Activated CD4-positive, alpha-beta T cell treated with anti-CD3 and anti-CD28 coated beads, Interleukin-2, amount 50 U/mL, for 16 hours (primary cell): ENCODE measurements around the gene BPIFB2.
"Not testable (repeated sequence)": the region's sequence is repeated elsewhere in the genome, so short reads cannot be mapped to it uniquely, and the experiment has no call there.

Experiments
- DNase-seq: peaks from one replicate; pipeline ENCODE4 v3.0.0-alpha.2; 2020

The BPIFB2 gene, protein sequence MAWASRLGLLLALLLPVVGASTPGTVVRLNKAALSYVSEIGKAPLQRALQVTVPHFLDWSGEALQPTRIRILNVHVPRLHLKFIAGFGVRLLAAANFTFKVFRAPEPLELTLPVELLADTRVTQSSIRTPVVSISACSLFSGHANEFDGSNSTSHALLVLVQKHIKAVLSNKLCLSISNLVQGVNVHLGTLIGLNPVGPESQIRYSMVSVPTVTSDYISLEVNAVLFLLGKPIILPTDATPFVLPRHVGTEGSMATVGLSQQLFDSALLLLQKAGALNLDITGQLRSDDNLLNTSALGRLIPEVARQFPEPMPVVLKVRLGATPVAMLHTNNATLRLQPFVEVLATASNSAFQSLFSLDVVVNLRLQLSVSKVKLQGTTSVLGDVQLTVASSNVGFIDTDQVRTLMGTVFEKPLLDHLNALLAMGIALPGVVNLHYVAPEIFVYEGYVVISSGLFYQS

DNA sequence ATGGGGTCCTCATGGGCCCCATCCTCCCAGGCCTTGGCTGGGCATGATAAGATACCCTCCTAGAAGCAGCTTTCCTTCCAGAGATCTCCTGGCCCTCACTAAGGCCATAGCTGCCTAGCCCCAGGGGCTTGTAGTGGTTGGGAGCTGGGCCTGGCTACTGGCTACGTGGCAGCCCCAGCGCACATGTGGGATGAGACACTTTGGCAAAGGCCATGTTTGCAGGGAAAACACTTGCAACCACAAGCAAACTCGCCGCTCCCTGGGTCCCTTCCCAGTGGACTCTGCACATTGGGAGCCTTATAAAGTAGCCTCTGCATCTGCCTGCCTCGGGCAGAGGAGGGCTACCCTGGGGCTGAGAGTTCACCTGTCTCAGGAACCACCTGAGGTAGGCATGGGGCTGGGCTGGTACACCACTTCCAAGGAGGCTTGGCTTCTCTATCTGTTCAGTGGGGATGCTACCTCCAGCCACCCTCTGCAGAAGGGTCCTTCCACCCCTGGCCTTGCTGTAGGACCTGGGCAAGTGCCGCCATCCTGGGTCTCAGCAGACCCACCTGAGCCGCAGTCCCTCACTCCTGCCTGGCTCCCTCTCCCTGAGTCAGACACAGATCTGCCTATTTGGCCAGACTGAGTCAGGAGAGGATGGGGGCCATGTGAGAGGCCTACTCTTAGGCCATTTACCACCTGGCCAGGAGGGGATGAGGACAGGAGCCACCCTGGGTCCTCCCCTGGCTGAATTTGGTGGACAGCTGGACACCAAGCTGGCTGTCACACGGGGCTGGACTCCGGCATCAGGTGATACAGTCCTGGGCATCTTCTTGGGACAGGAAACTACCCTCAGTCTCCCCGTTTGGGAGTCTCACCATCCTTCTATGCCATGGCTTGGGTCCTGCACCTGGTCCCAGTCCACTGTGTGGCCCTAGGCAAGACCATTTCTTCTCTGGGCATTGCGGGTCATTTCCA lies at the start of gene BPIFB2:
Gene BPIFB2, plus strand, starts transcription at position 329 of the 960 bp plus-strand sequence. CDS start 871 bp downstream, outside the sequence.
- DNase-seq: no peak

DNA sequence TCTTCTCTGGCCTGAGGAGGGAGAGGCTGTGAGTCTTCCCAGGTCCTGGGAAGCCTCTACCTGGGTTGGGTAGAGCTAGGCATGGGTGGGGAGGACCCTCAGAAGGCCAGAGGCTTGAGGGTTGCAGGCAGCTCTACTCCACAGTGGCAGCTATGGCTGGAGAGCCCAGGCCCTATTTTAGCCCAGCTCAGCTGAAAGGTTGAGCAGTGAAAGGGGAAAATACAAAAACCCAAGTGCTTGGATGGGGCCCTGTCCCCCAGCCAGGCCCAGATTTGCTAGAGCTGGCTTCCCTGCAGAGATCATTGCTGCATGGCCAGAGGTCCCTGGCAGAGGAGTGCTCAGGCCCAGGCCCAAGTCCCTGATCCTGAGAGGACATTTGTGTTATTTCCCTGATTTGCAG lies 48.9 kb upstream of the BPIFB2 start:
- DNase-seq: no peak

DNA sequence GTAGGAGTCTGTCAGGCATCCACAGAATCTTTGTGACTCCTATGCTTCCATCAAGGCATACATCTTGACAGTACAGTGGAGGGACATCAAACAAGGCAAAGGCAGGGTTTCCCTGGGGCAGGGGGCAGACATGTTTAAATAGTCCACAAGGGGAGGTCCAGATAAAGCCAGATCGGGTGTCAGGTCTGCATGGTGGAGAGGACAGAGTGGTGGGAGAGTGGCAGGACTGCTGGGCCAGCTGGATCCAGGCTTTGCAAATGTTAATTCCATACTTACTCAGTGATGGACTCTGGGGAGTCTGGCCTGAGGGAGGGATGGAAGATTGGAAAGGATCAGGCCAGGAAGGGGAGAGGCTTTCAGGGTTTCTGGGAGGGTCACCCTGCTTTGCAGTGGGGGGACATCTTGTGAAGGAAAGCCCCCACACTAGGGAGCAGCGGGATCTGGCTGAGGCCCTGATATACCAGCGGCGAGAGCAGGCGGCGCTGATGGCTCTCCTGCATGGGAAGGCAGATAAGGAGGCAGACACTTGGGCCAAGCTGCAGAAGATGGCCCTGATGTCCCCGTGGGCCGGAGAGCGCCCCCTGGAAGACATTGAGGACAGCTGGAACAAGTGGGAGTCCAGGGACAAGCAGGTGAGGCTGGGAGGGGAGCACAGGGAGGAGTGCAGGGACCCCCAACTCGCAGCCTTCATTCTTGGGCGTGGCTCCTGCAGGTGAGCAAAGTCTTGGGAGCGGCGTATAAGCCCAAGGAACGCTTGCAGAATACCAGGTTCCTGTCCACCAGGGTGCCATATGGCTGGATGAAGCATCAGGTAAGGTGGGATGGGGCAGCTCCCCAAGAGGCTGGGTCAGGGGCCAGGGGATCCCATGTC lies 47.9 kb upstream of the BPIFB2 start:
- no peak for DNase-seq

DNA sequence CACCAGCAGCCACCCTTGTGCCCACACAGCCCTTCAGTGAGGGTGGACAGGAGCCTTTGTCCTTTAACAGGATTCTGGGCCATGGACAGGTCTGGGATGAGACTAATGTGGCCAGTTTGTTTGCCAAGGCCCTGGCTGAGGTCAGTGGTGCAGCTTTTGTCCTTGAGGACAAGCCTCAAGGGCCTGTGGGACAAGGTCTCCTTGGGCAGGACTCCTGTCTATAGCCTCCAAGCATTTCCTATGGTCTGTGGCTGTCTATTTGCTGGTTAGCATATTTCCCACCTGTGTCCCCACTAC lies 47.3 kb upstream of the BPIFB2 start:
- no peak for DNase-seq

DNA sequence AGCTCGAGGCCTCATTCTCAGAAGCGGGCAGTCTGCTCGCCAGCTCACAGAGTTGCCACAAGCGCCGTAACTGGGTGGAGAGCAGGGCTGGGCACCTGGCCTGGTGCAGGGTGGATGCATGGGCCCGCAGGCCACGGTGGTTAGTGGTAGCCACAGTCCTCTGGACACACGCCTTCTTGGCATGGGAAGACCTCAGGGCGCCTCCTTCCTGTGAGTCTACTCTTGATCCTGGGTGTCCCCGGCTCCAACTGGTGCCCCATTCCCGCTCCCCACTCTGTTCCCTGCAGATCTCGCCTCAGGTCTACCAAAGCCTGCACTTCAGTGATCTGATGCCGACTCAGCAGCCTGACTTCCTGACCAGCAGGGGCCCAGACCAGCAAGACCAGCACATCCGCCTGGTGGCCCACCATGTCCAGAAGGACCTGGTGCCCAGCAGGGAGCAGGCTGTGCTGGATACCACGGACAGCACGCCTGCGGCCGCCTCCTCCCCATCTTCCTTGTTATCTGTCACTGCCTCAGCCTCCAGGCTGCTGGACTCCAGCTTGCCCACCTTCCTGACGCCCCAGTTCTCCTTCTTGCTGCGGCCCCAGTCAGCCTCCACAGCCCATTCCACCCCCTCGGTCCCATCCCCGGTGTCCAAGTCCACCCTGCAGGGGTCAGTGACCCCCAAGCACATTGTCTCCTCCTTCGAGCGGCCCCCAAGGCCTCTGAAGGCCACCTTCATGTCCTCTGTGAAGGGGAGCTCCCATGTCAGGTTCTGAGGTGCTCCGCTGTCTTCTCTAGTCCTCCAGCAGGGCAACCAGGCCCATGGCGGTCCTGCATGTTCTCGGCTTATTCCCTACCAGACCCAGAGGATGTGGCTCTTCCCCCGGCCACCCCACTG lies 46.4 kb upstream of the BPIFB2 start:
- no peak for DNase-seq

DNA sequence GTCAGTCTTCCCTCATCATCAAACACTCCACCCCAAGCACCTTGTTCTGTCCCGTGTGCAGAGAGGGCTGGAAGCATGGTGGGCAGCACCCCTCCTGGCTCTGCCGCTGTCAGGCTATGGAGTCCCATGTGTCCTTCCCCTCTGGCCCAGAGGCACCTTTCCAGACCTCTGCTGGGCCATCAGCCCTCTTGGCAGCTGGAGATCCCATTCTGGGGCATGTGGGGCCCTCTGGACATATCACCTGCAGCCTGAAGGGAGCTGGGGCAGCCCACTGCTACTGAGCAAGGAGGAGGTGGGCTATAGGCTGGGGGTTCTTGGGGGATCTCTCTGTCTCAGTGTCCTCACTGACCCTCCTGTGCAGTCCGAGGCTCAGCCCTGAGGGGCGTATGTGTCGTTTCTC lies 45.5 kb upstream of the BPIFB2 start:
- no peak for DNase-seq

DNA sequence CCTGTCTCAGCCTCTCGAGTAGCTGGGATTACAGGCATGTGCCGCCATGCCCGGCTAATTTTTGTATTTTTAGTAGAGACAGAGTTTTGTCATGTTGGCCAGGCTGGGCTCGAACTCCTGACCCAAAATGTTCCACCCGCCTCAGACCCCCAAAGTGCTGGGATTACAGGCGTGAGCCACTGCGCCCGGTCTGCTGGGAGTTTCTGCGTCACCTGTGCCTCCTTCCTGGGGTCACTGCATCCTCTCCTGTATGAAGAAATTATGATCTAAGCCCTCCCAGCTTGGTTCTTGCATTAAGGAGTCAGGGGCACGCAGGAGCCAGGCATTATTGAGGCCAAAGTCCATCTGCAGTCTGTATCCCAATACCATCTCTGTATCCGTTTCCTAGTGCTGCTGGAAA lies 44.9 kb upstream of the BPIFB2 start:
- DNase-seq: not testable (repeated sequence)

DNA sequence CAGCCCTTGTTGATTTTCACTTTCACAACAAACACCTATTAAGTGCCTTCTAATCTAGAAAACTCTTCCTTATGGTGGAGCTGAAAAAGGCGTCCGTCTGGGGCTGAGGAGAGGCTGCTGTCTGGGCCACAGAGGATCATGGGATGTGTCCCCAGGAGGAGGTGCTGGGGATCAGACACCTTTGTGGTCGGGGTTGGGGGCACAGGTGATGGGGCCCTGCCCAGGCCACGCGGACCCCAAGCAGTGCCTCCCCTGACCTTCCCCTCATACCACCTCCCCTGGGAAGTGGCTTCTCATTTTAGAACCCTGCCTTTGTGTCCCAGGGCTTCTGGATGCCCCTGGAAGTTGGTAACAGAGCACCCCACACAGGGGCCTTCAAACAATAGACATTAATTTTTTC lies 44.3 kb upstream of the BPIFB2 start:
- DNase-seq: no peak

DNA sequence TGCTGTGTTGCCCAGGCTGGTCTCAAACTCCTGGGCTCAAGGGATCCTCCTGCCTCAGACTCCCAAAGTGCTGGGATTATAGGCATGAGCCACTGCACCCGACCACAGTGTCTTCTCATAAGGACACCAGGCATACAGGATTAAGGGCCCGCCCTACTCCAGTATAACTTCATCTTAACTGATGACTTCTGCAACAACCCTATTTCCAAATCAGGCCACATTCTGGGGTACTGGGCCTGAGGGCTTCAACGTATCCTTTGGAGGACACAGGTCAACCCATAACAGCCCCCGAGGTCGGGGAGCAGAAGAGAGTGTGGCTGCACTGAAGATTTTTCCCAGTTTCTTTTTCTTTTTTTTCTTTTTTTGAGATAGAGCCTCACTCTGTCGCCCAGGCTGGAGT lies 42.9 kb upstream of the BPIFB2 start:
- no peak for DNase-seq

DNA sequence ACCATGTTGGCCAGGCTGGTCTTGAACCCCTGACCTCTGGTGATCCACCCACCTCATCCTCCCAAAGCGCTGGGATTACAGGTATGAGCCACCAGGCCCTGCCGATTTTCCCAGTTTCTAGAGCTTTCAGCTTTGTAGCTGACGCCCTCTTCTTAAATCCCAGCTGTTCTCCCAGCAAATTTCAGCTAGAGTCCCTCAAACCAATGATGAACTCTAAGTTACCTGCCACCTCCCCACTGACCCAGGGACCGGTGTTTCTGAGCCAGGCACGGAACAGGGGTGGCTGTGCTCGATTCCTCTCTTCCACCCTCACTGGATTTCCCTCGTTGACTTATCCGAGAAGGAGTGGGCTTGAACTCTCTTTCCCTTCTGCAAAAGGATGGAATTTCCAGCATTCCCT lies 42.4 kb upstream of the BPIFB2 start:
- DNase-seq: no peak

DNA sequence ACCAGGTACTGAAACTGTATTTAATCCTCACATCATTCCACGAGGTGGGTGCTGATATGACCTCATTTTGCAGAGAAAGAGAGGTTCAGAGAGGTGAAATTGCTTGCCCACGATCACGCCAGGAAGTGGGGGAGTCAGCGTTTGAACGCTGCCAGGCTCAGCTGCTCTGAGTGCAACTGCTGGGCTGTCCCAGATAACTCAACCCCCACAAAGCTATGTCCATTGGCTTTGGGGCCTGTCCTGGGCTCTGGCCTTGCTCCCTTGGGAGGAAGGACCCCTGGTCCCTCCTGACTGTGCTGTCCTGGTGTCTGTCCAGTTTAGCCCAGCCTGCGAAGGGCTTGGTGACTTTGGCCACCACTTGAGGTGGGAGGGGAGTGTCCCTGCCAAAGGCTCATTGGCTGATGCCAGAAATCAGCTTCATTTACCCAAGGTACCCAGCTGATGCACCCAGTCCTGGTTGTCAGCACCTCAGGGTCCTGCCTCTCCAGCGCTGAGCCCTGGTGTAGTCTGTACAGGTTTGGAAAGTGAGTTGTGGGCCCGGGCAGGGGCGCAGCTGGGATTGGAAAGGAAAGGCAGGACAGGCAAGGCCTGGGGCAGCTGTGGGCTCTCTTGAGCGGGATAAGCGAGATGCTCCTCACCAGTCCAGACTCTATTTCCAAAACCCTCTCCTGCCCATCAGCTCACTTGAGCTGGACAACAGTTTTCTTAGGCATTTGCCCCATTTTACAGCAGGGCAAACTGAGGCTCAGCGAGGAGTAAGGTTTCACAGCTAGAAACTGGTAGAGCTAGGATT lies 41.7 kb upstream of the BPIFB2 start:
- DNase-seq: no peak

DNA sequence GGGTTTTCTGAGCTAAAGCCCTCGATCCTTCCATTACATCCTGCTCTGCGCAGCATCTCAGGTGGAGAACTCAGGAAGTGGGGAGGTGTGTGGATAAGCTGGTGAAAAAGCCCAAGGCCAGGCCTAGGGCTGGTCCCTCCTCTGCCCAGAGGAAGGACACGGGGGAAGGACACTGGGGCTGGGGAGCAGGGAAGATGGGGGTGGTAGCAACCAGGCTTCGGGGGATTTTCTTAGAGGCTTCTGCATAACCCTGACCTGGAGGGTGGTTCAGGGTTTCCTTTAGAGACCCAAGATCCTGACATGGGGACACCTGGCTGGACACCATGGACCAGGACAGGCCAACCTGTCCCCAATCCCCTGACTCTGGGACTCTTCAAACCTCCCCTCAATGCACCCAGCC lies 41.1 kb upstream of the BPIFB2 start:
- no peak for DNase-seq

DNA sequence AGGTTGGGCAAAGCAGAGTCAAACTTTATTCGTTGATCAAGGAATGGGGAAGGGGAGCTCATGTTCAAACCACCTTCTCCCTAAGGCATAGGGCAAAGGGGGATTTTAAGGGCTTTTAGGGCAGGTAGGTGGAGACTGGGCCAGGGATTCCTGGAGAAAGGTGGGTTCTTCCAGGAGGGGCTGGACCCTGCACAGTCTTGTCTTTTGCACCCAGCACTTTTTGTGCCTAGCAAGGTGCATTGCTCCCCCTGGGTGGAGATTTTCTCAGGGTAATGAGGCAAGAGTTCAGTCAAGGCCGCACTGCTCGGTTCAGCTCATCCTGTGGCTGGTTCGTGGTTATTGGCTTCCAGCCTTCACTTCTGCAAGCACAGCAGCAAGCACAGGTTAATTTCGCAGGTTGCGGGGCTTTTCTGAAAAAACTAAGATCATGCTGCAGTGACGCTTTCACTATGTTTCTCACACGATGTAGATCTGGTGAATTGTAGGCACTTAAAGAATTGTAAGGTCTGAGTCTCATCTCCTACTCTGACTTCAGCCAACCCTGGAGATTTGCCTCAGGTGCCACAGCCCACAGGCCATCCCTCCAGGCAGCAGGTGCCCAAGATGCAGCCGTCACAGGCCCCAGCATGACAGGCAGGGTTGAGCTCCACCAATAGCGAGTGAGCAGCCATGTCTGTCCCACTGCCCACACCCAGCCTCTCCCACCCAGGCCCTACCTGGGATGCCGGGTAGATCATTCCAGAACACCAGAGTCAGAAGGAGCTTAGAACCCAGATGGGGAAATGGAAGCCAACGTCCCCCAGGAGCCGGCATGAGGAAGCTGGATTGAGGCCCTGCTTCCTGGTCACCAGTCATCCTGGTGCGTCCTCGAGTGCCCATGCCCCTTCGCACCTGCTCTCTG lies 40.4 kb upstream of the BPIFB2 start:
- DNase-seq: peak; percentile 66

DNA sequence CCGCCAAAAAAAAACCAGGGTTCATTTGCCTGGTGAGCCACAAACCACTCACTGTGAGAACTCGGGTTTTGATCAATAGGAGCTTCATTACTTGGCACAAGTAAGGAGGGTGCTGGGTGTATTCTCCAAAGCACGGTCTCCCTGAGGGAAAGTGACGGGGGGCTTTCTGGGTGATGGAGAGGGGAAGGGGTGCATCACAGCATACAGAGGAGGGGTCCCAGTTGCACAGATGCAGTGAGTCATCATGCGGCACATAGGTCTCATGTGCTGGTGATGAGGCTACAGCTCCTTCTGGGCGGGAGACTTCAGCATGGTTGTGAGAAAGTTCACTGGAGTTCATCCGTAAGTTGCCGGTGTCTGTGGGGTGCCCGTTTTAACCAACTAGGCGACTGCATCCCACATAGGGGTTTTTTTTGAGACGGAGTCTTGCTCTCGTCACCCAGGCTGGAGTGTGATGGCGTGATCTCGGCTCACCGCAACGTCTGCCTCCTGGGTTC lies 39.5 kb upstream of the BPIFB2 start:
- DNase-seq: peak; percentile 31

DNA sequence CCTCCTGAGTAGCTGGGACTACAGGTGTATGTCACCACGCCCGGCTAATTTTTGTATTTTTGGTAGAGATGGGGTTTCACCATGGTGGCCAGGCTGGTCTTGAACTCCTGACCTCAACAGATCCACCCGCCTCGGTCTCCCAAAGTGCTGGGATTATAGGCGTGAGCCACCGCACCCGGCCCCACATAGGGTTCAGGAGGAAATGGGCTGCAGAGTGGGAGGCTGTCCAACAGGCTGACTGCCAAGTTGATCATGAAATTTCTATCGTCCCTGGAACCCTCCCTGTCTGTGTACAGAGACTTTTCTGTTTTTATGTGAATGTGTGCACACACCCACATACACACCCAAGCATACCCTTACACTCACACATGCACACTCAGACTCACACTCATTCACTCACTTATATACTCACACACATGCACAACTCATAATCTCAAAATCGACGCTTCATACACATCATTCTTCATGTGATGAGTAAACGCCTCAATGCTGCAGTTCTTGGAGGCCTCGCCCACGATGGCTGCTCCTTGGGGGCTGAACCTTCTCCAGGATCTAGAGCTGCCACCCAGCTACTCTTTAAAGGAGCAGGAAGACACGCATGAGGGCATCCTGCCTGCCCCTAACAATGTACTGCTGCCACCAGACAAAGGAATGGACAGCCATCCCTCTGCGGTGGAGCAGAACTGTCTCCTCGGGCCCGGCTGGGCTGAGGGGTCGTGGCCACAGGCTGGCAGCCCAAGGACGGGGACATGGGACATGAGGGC lies 38.8 kb upstream of the BPIFB2 start:
- peak; percentile 26 for DNase-seq

DNA sequence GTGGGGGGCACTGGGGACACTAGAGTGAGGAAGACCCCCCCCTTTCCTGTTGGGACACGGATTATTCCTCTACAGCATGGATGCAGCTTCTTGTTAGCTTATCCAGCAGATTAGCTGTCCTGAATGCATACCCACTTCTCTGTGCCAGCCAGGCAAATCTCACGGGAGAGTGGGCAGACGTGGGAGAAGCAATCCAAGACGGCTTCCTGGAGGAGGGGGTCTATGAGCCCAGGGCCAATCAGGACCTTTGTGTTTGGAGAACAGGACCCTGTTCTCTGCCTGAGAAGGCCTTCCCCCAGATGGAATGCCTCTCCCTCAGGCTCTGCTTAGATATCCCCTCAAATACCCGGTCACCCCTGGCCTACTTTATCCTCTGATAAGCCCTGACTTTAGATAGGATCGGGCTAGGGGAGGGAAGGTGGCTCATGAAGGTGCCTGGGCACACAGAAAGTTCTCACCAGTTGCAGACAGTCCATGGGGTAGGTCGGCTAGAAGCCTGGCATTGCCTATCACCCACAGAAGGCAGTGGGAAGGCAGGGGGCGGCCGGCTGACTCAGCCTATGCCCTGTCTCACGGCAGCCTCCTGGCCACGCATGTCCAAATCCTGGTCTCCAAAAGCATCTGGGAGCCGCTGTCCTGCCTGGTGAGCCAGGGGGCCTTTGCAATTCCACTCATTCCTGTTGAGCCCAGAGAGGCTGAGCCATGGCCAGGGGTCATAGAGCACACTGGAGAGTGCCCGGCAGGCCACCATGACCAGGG lies 38.0 kb upstream of the BPIFB2 start:
- DNase-seq: no peak

DNA sequence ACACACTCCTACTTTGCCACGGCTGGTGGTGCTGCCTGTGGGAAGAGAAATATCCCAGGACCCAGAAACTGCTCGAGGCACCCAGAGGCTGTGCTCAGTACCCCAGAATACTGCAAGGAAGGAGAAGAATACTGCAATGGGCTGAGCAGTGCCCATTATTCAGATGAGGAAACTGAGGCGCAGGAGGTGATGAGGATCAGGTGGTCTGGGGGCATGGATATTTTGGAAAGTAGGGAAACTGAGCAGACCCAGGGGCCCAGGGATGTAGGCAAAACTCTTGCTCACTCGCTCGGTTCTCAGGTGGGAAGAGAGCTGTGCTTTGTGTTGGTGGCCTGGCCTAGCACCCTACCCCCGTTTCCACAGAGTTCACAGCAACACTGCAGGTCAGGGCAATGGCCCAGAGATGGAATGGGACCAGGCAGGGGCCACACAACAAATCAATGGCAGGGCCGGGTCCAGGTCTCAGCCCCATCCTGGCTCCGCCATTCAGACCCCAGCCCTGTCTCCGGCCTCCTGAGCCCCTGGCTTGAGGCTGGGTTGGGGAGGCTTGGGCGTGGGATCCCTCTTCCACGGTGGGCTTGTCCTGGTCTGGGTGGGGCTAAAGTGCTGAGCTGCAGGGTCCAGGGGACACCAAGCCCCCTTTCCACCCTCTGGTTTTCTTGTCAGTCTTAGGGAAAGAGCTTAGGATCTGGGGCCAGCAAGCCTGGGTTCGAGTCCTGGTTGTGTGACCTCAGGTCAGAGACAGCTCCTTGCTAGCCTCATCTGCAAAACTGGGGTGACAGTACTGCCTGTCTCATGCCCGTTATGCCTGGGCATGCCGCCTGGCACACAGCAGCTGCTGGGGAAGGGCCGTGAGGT lies 37.2 kb upstream of the BPIFB2 start:
- no peak for DNase-seq
